Measurements from ENCODE around the gene PRPF19.

DNA sequence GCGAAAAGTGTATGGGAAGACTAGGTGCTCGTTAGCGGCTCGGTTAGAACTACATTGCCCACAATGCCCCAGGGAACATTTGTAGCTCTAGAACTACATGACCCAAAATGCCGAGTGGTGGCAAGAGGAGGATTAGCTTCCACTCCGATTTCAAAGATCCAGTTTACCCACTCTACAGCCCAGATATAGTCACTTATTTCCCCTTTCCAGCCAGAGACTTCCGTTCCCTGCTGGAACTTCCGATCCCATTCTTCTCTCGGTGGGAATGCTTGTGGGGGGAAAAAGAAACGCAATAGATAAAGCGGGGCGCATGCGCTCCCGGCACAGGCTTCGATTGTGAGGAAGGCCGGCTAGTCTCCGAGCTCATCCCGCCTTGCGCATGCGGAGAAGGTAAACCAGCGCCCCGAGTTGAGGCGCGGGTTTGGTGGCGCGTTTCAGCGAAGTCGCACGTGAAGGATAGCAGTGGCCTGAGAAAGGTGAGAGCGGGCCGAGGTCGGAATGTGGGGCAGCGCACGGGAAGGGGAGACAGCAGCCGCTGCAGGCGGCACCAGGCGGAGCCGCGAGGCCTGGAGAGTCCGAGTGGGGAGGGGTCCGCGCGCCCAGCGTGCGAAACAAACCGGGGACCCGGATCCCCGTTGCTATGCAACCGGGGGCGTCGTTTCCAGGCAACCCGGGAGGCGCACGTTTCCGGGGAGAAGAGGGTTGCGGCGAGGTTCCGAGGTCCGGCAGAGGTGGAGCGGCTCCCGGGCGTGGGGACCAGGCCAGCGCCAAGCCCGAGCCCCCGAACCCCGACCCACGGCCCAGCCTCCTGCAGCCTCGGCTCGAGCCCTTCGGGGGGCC is 7.6 kb upstream of the PRPF19 start, which contains the start of gene TMEM109:
- TF ChIP-seq POLR2A (IDR thresholded peaks at IDR 0.05): peak; percentile 57
- peak in 2 of 4 experiments; percentile 22 to 23 for TF ChIP-seq CTCF (IDR thresholded peaks at IDR 0.05)
